DOHH2 (cell line): ENCODE data around the gene MTFR1L.

ENCODE experiments used
- CTCF ChIP-seq: fragments of 200-600 bp; sonication (generic); IDR thresholded peaks from one replicate; pipeline ENCODE4 v1.5.1; 2014; ENCODE audit warnings: antibody characterized with exemption, mild to moderate bottlenecking, low read depth, low read length; ENCODE audit not compliant: poor library complexity, severe bottlenecking
- EZH2phosphoT487 ChIP-seq: fragments of 200-600 bp; sonication (generic); IDR thresholded peaks from 2 replicates; pipeline ENCODE4 v1.6.1; 2017; ENCODE audit warnings: borderline replicate concordance, mild to moderate bottlenecking, antibody characterized with exemption, low read length, moderate library complexity, mixed read lengths

DNA sequence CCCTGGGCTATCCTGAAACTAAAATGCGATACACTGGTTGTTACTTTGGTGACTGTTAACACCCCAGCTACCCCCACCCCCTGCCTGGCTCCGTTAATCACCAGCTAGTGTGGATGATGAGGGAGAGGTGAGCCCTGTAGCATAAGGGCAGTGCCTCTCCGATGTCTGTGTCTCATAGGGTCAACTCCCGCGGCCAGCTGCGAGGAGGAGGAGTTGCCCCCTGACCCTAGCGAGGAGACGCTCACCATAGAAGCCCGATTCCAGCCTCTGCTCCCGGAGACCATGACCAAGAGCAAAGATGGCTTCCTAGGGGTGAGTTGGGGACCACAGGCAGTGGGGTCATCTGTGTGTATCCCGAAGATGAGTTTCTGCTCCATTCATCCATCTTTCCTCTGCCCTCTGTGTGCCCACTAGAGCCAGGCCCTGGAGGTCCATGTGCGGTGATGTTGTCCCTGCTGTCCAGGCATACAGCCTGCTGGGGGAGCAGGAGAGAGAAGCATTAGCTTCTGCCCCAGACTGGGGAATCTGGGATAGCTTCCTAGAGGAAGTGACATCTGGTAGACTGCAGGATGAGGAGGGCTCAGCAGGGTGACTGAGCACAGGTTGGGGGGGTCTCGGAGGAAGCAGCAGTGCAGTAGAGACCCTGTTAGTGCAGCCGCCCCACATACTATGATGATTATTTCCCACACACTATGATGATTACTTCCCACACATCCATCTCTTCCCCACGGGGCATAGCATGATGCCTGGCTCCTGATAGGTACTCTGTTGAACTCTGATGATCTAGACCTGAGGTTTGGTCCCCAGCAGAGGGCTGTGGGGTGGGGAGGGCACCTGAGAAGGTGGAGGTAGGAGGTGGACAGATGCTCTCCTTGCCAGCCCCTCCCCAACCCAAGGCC lies 14.5 kb upstream of the MTFR1L start:
- TF ChIP-seq CTCF: no peak
- TF ChIP-seq EZH2phosphoT487: no peak
